CD4-positive, alpha-beta T cell treated with Interleukin-2 at 100 ng/mL for 4 hours (primary cell): ENCODE measurements around the gene KRTAP9-4.
"Not testable (repeated sequence)": the region's sequence is repeated elsewhere in the genome, so short reads cannot be mapped to it uniquely, and the experiment has no call there.

Experiments
- DNase-seq: peaks from one replicate; pipeline ENCODE4 v3.0.0-alpha.2; 2020; ENCODE audit warnings: low spot score

Gene KRTAP9-4

GRCh38 chr17:41265078-41265477, 15.6 kb downstream of the KRTAP9-4 start, which contains the start of gene KRTAP9-6:
KRTAP9-6 (plus strand) TSS chr17:41265378; CDS start chr17:41265378, 0 bp downstream.
- DNase-seq = no peak

- DNase-seq = no peak
Measured at GRCh38 chr17:41267711-41268110, 18.2 kb downstream of the KRTAP9-4 start.

- not testable (repeated sequence) for DNase-seq
Measured at GRCh38 chr17:41271323-41271722, 21.8 kb downstream of the KRTAP9-4 start.

DNA sequence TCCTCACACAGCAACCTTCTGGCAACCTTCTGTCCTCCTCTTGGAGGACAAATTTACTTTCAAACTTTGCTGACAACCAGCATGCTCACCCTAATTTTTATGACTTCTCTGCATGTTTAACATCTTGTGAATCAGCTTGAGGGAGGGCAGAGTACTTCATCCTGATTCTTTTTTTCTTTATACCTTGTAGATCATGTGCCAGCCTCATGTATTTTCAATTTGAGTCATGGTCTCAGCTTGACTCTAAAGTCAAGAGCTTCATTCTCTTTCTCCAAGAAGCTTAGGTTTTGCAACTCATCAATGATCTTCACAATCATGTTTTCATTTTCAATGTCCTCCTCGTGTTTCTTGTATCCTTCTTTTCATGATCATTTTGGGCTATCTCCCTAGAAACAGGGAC, 22.4 kb downstream of the KRTAP9-4 start:
- DNase-seq = no peak

- not testable (repeated sequence) for DNase-seq
Measured at GRCh38 chr17:41275648-41276190, 26.2 kb downstream of the KRTAP9-4 start, which contains the start of gene KRTAP9-7. KRTAP9-7 (plus strand) TSS chr17:41275698; CDS start chr17:41275698, 0 bp downstream.

- no peak for DNase-seq
Measured at GRCh38 chr17:41278176-41278955, 28.9 kb downstream of the KRTAP9-4 start.

- no peak for DNase-seq
Measured at GRCh38 chr17:41284043-41284442, 34.6 kb downstream of the KRTAP9-4 start.

DNA sequence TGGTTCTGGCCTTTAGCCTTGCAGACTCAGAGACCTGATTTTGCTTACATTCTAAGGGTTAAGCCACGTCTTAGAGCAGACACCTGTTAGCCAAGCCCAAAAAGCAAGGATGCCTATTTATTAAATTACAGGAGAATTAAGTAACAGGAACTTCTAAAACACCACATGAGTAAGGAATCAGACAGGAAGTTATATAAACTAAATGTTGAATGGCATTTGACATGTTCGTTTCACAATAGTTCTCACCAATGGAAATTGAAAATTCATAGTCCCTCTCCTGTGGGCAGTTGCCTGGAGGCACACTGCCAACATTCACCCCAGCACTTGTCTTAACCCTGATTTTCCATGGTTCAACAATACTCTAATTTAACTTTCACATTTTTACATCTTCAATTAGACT, 35.1 kb downstream of the KRTAP9-4 start:
- no peak for DNase-seq

DNA sequence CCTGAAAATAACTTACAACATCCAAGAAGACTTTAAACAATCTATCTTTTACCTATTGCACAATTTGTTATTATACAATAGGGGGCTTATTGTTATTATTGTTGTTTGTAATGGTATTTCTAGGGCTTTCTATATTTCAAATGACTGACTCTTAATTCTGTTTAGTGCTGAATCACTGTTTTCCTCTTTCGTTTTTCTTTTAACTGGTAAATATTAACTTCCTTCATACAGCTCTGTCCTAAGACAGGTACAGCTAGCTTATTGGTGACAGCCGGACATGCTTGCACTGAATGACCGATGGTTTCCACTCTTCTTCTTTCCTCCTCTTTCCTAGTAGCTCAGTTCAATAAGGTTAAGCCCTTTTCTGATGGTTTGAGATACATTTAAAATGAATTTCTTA, 37.6 kb downstream of the KRTAP9-4 start:
- no peak for DNase-seq

DNA sequence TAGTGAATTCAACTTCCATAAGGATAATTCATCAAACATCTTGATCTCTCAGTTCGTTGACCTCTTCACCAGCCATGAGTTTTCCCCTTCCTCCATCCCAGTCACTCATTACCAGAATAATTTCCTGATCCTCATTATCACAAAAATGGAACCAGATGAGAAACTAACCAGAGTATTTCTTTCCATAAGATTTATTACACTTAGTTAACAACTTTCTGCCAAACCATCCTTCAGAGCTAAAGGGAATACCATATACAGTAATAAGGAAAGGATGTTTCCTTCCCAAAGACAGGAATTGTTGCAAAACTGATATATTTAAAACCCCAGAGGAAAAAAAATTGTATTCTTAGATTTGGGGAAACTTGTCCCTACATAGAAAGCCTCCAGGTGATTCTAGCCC, 44.5 kb downstream of the KRTAP9-4 start:
- DNase-seq = no peak

DNA sequence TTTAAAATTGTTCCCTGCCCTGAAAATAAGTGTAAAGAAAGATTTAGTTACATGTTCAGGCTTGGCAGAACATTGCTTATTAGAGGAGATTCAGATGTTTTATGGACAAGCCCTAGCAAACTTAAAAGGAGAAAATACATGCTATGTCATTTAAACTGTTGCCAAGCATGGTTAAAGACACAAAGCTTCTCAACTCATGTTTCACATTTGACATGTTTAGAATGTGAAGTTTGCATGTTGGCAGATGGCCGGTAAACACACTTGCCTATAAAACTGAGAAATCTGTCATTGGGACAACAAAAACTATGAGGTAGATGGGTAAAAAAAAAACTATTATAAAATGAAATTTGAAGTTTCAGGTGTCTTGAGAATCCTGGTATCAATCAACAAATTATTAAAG, 47.4 kb downstream of the KRTAP9-4 start:
- no peak for DNase-seq

DNA sequence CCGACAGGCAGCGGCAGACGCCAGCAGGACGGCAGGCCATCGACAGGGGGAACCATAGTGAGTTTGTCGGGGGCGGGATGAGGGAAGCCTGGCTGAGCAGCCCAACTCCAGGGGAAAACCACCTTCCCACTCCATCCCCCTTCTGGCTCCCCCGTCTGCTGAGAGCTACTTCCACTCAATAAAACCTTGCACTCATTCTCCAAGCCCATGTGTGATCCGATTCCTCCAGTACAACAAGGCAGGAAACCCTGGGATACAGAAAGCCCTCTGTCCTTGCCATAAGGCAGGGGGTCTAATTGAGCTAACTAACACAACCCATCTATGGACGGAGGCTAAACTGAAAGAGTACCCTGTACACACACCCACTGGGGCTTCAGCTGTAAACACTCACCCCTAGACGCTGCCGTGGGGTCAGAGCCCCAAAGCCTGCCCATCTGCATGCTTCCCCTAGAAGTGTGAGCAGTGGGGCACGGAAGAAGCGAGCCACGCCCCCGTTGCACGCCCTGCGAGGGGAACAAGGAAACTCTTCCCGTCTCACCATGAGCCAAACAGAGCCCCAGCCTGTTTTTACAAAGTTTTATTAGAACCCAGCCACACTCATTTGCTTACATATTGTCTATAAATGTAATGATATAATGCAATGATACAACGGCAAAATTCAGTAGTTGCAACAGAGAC, 49.1 kb downstream of the KRTAP9-4 start:
- no peak for DNase-seq
